VCaP (cell line): Measurements from ENCODE around the gene BTBD2.

Experiments
- H3K27ac ChIP-seq: fragments of 450-650 bp; 2 replicates; pipeline ENCODE4 v1.5.1; 2017
- CTCF ChIP-seq: fragments of 450-650 bp; conservative IDR thresholded peaks from 2 replicates; pipeline ENCODE4 v1.5.1; 2017; ENCODE audit warnings: mild to moderate bottlenecking, moderate library complexity

The BTBD2 gene

GRCh38 chr19:2013683-2013961, 1.9 kb downstream of the BTBD2 start:
- TF ChIP-seq CTCF = no peak
- H3K27ac ChIP-seq = peak overlapping the region; percentile 83; the same call in 1 of the 2 replicates

GRCh38 chr19:2012941-2013682, 2.4 kb downstream of the BTBD2 start:
- peak overlapping the region; percentile 83; the same call in 1 of the 2 replicates for H3K27ac ChIP-seq
- TF ChIP-seq CTCF = no peak

GRCh38 chr19:2011169-2011568, 4.3 kb downstream of the BTBD2 start:
- no peak for TF ChIP-seq CTCF
- no peak overlapping the region for H3K27ac ChIP-seq

GRCh38 chr19:2010135-2010668, 5.3 kb downstream of the BTBD2 start:
- no peak for TF ChIP-seq CTCF

GRCh38 chr19:2003874-2004273, 11.6 kb downstream of the BTBD2 start:
- TF ChIP-seq CTCF = no peak

More at GRCh38 chr19:2010135-2010668, 5.3 kb downstream of the BTBD2 start:
- no peak overlapping the region for H3K27ac ChIP-seq

GRCh38 chr19:1999856-2000515, 15.5 kb downstream of the BTBD2 start:
- H3K27ac ChIP-seq = no peak overlapping the region
- TF ChIP-seq CTCF = no peak

More at GRCh38 chr19:2003874-2004273, 11.6 kb downstream of the BTBD2 start:
- no peak overlapping the region for H3K27ac ChIP-seq

GRCh38 chr19:1998712-1999708, 16.5 kb downstream of the BTBD2 start:
- TF ChIP-seq CTCF = no peak
- H3K27ac ChIP-seq = no peak overlapping the region
